Epithelial cell of esophagus (primary cell): ENCODE data around the gene AATF.

ENCODE experiments used
- DNase-seq: peaks from one replicate; pipeline ENCODE4 v3.0.0; 2010; ENCODE audit warnings: low read depth
- H3K4me3 ChIP-seq: 2 replicates; pipeline ENCODE4 v1.5.1; 2011; ENCODE audit warnings: mild to moderate bottlenecking, low read length, control low read depth
- TF ChIP-seq, protein P1 (sequence below): IDR thresholded peaks from 2 replicates; pipeline ENCODE4 v1.5.1; 2011; ENCODE audit warnings: low read depth, mild to moderate bottlenecking, low read length, control low read depth, inconsistent platforms; ENCODE audit not compliant: insufficient read depth; ENCODE audit errors: missing control alignments

The AATF gene

DNA sequence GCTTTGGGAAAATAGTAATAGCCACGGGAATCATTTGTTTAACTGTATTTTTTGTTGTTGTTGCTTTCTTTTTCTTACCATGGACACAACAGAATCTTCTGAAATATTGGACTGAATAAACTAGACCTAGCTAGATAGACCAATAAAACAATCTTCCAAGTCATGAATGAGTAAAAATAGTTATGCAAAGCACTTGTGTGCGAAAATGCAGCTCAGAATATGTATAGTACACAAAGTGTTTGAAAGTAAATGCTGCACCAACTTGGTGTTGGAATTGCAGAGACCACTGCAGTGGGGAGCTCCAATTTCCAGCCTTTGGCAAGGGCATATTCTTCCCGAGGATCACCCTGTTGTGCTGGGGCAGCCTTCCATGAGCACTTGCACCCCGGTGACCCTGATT is 68.0 kb downstream of the AATF start:
- DNase-seq: no peak
- no peak overlapping the region for H3K4me3 ChIP-seq
- TF ChIP-seq, protein P1, sequence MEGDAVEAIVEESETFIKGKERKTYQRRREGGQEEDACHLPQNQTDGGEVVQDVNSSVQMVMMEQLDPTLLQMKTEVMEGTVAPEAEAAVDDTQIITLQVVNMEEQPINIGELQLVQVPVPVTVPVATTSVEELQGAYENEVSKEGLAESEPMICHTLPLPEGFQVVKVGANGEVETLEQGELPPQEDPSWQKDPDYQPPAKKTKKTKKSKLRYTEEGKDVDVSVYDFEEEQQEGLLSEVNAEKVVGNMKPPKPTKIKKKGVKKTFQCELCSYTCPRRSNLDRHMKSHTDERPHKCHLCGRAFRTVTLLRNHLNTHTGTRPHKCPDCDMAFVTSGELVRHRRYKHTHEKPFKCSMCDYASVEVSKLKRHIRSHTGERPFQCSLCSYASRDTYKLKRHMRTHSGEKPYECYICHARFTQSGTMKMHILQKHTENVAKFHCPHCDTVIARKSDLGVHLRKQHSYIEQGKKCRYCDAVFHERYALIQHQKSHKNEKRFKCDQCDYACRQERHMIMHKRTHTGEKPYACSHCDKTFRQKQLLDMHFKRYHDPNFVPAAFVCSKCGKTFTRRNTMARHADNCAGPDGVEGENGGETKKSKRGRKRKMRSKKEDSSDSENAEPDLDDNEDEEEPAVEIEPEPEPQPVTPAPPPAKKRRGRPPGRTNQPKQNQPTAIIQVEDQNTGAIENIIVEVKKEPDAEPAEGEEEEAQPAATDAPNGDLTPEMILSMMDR: no peak

DNA sequence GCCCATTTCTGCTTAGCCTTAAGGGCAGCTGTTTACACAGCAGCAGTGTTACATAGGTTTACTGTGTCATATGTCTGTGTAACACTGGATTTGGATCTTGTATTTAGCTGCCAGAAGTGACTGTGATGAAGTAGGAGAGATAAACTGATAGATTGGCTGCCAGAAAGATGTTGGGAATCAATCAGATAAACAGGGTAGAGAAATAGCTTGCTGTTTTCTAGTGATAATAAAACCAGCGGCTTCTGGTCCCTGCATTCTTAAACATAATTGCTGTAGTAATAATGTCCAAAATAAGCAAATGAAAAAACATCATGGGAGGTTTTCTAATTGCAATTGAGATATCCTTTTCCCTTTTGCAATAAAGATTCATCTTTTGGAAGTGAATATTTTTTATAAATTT is 68.7 kb downstream of the AATF start:
- TF ChIP-seq, protein P1: no peak
- no peak overlapping the region for H3K4me3 ChIP-seq
- DNase-seq: no peak

DNA sequence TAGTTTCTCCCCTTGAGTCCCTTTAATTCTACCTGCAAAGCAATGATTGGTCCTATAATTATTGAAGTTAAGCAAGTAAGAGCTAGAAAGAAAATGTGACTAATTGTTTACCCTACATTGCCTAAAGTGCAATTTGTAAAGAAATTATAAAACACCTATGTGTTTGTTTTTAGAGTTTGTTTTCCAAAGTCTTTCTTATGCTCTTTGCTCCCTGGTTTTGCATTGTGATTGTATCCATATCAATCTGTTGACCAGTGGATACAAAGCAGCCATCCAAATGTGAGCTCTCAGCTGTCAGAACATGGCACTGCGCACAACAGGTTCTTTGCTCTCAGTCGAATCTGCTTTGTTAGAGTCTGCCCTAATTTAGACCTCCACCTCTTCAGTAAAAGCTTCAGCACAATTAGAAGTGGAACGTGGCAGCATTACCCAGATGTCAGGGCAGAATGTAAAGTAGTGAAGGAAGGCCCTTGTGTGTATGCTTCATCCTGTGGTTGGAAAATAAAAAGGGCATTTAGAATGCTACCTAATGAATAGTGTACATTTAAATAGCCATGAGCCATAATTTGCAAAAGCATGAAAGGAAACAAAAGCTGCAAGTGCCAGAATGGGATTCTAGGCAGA is 70.5 kb downstream of the AATF start:
- H3K4me3 ChIP-seq: no peak overlapping the region
- DNase-seq: no peak
- TF ChIP-seq, protein P1: no peak

DNA sequence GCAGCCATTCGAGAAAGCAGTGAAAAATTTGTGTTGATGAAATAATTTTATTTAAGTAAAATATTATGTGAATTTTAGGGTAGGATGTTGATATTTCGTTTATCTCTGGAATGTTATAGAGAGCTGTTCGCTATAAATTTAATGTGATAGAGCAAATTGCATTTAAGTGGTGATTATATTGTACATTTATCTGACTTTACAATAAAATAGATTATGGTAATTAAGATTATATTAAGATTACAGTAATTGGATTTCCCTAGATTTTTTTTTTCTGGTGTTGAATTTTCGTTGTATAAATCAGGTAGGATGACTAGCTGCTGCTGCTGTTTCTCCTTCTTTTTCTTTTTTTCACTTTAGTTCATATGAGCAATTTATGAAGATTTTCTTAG is 71.0 kb downstream of the AATF start:
- H3K4me3 ChIP-seq: no peak overlapping the region
- TF ChIP-seq, protein P1: no peak
- no peak for DNase-seq

DNA sequence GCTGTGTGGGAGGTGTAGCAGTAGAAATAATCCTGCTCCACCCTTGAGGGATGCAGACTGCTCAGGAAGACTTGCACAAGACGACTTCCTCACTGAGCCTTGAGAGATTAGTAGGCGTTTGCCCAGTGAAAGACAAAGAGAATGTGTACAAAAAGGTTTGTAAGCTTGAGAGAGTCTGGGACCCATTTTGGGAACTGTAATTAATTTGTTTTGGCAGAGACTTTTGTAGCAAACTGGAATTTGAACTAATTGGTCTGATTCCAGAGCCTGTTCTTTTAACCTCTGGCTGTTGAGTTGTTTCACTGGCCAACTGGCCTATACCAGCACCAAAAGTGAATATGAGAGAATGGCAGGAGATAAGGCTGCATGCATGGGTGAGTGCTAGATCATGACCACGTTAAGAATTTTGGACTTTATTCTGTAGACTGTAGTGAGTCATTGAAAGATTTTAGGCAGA is 75.5 kb downstream of the AATF start:
- TF ChIP-seq, protein P1: no peak
- DNase-seq: no peak
- no peak overlapping the region for H3K4me3 ChIP-seq

DNA sequence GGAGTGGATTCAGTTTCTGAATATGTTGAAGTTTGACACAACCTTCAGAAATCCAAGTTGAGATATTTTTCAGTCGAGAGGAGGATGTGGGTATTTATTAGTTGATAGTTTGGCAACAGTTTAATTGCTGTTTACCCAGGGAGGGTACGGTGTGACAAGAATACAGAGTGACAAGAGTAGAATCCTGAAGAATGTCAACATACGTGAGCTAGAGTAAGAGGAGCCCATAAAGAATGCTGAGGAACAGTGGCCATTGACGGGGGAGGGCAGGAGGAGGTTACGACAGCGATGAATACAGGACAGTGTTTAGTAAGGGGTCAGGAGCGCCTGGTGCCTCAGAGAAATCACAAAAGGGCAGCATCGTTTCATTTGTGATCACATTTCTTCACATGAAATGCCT is 76.5 kb downstream of the AATF start:
- DNase-seq: no peak
- TF ChIP-seq, protein P1: no peak
- no peak overlapping the region for H3K4me3 ChIP-seq

DNA sequence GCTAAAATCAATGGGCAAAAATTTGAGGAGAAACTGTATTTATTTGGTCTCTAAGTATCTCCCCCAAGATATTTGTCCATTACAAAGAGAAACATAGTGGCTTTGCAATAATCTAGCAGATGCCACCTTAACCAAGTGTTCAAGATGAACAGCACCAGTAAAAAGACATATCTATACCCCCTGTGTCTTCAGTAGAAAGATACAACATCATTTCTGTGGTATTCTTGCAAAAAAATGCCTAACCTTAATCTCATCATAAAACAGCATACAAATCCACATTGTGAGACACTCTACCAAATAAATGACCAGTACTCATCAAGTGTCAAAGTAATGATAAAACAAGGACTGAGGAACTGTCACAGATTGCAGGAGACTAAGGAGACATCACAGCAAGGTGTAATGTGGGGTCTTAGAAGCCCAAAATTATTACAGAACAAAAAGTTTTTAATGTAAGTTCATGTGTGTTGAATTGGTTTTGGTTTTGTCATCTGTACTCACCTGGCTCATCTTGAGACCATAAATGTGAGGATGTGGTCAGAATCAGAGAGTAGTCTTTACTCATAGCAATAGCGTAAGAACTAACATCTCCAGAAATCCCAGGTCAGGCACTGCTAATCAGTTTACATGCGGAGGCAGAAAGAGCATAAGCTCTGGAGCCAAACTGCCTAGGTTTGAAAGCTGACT is 77.2 kb downstream of the AATF start:
- TF ChIP-seq, protein P1: no peak
- no peak overlapping the region for H3K4me3 ChIP-seq
- no peak for DNase-seq
